KMS-11 (cell line): ENCODE data around the gene UGT2B7.

ENCODE experiments used
- H2AFZ ChIP-seq: fragments of 200-600 bp; sonication (generic); 2 replicates; pipeline ENCODE4 v1.6.1; 2016; ENCODE audit warnings: antibody characterized with exemption, mixed run types, low read depth
- H3K27ac ChIP-seq: fragments of 200-600 bp; sonication (generic); 2 replicates; pipeline ENCODE4 v1.6.1; 2016; ENCODE audit warnings: mild to moderate bottlenecking, mixed run types
- H3K27me3 ChIP-seq: fragments of 200-600 bp; sonication (generic); 2 replicates; pipeline ENCODE4 v1.6.1; 2017; ENCODE audit warnings: mild to moderate bottlenecking, low read depth, mixed run types, moderate library complexity; ENCODE audit not compliant: insufficient read depth
- H3K36me3 ChIP-seq: fragments of 200-600 bp; sonication (generic); 2 replicates; pipeline ENCODE4 v1.6.1; 2017; ENCODE audit warnings: mild to moderate bottlenecking, mixed run types; ENCODE audit not compliant: insufficient read depth
- H3K4me1 ChIP-seq: fragments of 200-600 bp; sonication (generic); 2 replicates; pipeline ENCODE4 v1.6.1; 2016; ENCODE audit warnings: mild to moderate bottlenecking, low read depth, mixed run types; ENCODE audit not compliant: poor library complexity, severe bottlenecking
- H3K4me2 ChIP-seq: fragments of 200-600 bp; sonication (generic); 2 replicates; pipeline ENCODE4 v1.7.0; 2016; ENCODE audit warnings: mild to moderate bottlenecking, mixed run types
- H3K4me3 ChIP-seq: fragments of 200-600 bp; sonication (generic); IDR thresholded peaks from 2 replicates; pipeline ENCODE4 v1.6.1; 2017; ENCODE audit warnings: low read depth, low read length, mixed read lengths; ENCODE audit not compliant: insufficient read depth
- H3K79me2 ChIP-seq: fragments of 200-600 bp; sonication (generic); 2 replicates; pipeline ENCODE4 v1.6.1; 2016; ENCODE audit warnings: low read depth, mixed run types; ENCODE audit not compliant: insufficient read depth
- H3K9ac ChIP-seq: fragments of 200-600 bp; sonication (generic); 2 replicates; pipeline ENCODE4 v1.6.1; 2016; ENCODE audit warnings: mild to moderate bottlenecking, mixed run types
- H4K20me1 ChIP-seq: fragments of 200-600 bp; sonication (generic); 2 replicates; pipeline ENCODE4 v1.6.1; 2016; ENCODE audit warnings: mild to moderate bottlenecking, mixed run types; ENCODE audit not compliant: insufficient read depth
- CTCF ChIP-seq: fragments of 200-600 bp; sonication (generic); conservative IDR thresholded peaks from 2 replicates; pipeline ENCODE4 v1.6.1; 2017; ENCODE audit warnings: low read depth, mild to moderate bottlenecking, antibody characterized with exemption, low read length, moderate library complexity, mixed read lengths

UGT2B7 gene

GRCh38 chr4:69075061-69075792 is 21.0 kb upstream of the UGT2B7 start:
- Histone ChIP-seq H3K4me1 (no peaks in the 10 kb centered on the region), H2AFZ (no peak overlapping the region), H3K36me3 (no peaks in the 10 kb centered on the region), H4K20me1 (no peaks in the 10 kb centered on the region), H3K27me3 (no peaks in the 10 kb centered on the region), H3K4me3 (no peak overlapping the region), H3K79me2 (no peaks in the 10 kb centered on the region), H3K4me2 (no peak overlapping the region), H3K27ac (no peak overlapping the region), H3K9ac (no peak overlapping the region)
- TF ChIP-seq CTCF = no peak

- Histone ChIP-seq H3K36me3 (no peaks in the 10 kb centered on the region), H3K27me3 (no peaks in the 10 kb centered on the region), H3K4me2 (no peak overlapping the region), H3K4me3 (no peak overlapping the region), H2AFZ (no peak overlapping the region), H3K79me2 (no peaks in the 10 kb centered on the region), H3K27ac (no peak overlapping the region), H4K20me1 (no peaks in the 10 kb centered on the region), H3K4me1 (no peaks in the 10 kb centered on the region), H3K9ac (no peak overlapping the region)
- TF ChIP-seq CTCF = no peak
Observed at GRCh38 chr4:69078852-69079251, 17.4 kb upstream of the UGT2B7 start.

- Histone ChIP-seq H3K4me2 (no peak overlapping the region), H3K4me1 (no peaks in the 10 kb centered on the region), H3K27ac (no peak overlapping the region), H3K4me3 (no peak overlapping the region), H3K79me2 (no peaks in the 10 kb centered on the region), H3K9ac (no peak overlapping the region), H3K36me3 (no peaks in the 10 kb centered on the region), H3K27me3 (no peaks in the 10 kb centered on the region), H4K20me1 (no peaks in the 10 kb centered on the region), H2AFZ (no peak overlapping the region)
- TF ChIP-seq CTCF = no peak
Observed at GRCh38 chr4:69088473-69088872, 7.8 kb upstream of the UGT2B7 start.

GRCh38 chr4:69089388-69089787 is 6.9 kb upstream of the UGT2B7 start:
- Histone ChIP-seq H4K20me1 (no peaks in the 10 kb centered on the region), H3K4me1 (no peaks in the 10 kb centered on the region), H3K27me3 (no peaks in the 10 kb centered on the region), H3K79me2 (no peaks in the 10 kb centered on the region), H3K4me3 (no peak overlapping the region), H3K4me2 (no peak overlapping the region), H3K36me3 (no peaks in the 10 kb centered on the region), H3K27ac (no peak overlapping the region), H3K9ac (no peak overlapping the region), H2AFZ (no peak overlapping the region)
- TF ChIP-seq CTCF = no peak
